ENCODE results near the gene AIG1.

AIG1 gene

DNA sequence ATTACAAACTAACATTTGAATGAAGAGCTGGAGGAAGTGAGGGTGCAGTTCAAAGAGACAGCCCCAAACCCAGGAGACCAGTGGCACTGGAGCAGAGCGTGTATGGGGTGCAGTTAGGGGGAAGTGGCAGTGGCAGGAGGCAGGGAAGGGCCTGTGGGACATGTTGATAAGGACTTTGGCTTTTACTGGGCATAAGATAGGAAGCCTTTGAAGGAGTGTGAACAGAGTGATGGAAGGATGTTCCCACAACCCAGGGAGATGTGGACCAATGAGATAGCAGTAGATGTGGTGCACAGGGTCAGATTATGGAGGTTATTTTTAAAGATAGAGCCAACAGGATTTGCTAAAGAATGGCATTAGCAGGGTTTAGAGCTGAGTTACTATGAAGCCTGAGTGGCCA is 56.4 kb downstream of the AIG1 start:
- TF ChIP-seq, protein P1, sequence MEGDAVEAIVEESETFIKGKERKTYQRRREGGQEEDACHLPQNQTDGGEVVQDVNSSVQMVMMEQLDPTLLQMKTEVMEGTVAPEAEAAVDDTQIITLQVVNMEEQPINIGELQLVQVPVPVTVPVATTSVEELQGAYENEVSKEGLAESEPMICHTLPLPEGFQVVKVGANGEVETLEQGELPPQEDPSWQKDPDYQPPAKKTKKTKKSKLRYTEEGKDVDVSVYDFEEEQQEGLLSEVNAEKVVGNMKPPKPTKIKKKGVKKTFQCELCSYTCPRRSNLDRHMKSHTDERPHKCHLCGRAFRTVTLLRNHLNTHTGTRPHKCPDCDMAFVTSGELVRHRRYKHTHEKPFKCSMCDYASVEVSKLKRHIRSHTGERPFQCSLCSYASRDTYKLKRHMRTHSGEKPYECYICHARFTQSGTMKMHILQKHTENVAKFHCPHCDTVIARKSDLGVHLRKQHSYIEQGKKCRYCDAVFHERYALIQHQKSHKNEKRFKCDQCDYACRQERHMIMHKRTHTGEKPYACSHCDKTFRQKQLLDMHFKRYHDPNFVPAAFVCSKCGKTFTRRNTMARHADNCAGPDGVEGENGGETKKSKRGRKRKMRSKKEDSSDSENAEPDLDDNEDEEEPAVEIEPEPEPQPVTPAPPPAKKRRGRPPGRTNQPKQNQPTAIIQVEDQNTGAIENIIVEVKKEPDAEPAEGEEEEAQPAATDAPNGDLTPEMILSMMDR (IDR thresholded peaks at IDR 0.05; ENCODE audit: control insufficient read depth, insufficient read depth, low read depth, low read length, missing control alignments), result no peak
- no peak overlapping the region for H3K4me3 ChIP-seq (ENCODE audit: control insufficient read depth, low read depth, low read length)
- DNase-seq (ENCODE audit: low read depth), result no peak

DNA sequence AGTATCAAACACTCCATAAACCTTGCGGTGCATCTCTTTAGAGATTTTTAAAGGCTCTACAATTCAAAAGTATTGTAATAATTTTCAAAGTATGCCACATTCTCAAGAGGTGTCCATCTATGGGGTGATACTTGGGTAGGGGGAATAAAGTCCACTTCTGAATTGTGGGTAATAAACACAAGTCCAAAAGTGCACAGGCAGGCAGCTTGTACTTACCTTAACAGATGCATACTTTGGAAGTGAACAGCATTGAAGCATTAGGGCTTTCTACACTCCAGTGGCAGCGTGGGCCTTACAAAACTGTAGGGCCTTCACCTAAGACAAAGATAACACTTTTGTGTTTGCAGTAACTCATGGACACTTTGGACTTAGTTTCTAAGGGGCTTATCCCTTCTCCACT is 58.6 kb downstream of the AIG1 start:
- no peak for DNase-seq (ENCODE audit: low read depth)
- no peak overlapping the region for H3K4me3 ChIP-seq (ENCODE audit: control insufficient read depth, low read depth, low read length)
- TF ChIP-seq, protein P1 (IDR thresholded peaks at IDR 0.05; ENCODE audit: control insufficient read depth, insufficient read depth, low read depth, low read length, missing control alignments), result no peak

DNA sequence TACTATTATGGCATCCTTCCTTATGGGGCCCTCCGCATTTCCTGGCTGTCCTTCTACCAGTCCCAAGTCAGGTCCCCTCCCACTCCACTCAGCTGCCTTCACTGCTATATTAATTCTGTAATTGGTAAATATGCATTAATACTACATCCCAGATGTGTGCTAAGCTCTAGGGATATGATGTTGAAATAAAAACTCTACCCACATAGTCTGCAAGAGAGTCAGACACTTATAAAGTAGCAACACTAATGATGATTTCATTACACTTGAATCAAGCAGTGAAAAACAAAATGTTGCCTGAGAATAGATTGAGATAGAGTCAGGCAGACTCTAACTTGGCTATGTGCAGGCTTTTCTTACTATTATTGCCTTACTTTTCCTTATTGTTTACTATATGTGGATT is 62.4 kb downstream of the AIG1 start:
- no peak overlapping the region for H3K4me3 ChIP-seq (ENCODE audit: control insufficient read depth, low read depth, low read length)
- DNase-seq (ENCODE audit: low read depth), result no peak
- TF ChIP-seq, protein P1 (IDR thresholded peaks at IDR 0.05; ENCODE audit: control insufficient read depth, insufficient read depth, low read depth, low read length, missing control alignments), result no peak

DNA sequence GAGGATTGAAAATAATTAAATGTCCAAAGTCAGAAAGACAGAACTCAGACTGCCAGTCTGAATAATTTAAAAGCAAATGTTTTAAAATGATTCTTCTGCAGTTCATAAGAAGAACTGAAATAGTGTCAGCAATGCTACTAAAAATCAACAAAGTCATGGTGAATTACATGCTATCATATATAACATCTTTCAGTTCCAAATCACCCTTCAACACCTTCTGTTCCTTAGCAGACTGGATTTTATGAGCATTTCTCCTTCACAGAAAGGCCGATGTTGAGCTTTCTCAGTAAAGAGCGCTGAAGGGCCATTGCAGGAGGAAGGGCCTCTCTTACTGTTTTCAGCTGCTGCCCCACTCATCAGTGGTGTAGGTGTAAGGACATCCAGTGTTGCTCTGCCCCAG is 63.3 kb downstream of the AIG1 start:
- DNase-seq (ENCODE audit: low read depth), result no peak
- TF ChIP-seq, protein P1 (IDR thresholded peaks at IDR 0.05; ENCODE audit: control insufficient read depth, insufficient read depth, low read depth, low read length, missing control alignments), result no peak

DNA sequence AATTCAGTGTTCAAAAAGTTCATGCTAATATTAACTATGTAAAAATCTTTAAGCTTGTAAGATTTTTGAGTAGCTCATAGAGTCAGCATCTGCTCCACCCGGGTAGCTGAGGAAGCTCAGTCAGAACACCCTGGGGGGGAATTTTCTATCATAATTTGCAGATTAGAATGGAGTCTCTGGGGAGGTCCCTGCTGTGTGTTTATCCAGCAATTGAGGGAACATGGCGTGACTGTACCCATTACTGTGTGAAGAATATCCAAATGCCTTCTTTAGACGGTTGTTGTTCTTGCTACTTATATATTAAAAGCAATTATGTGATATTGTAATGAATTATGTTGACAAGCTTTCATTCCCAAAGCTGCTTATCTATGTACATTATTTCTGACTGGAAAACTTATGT is 64.8 kb downstream of the AIG1 start:
- DNase-seq (ENCODE audit: low read depth), result no peak

More for the DNA sequence above, 63.3 kb downstream of the AIG1 start:
- no peak overlapping the region for H3K4me3 ChIP-seq (ENCODE audit: control insufficient read depth, low read depth, low read length)

DNA sequence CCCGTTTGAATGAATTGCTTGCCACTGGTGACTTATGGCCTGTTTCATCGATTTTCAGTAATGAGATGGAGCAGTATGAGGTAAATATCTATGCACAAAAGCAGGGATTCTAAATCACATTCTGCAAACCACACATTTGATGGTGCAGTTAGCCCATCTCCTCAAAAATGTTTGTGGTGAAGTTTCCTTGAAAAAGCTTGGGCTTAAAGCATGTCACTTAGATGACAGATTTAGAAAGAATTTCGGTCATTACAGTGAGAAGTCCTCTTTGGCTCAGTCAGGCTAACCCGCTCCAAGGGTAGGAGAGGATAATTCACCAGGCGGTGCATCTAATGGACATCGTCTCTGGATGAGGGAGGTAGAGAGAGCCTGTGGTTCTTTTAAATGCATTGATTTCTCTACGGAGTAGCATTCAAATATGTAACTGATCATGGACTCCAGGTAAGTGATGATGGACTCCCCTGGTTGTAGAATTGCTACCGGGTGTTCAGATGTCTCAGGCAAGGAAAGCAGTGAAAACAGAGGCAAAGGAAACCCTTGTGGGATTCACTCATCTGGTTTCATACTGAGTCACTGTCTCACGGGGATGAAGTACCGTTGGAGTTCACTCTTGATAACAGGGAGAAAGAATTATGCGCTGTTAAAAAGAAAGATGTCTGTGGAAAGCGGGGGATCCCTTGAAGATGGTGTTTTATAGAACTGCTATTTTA is 65.3 kb downstream of the AIG1 start:
- TF ChIP-seq, protein P1 (IDR thresholded peaks at IDR 0.05; ENCODE audit: control insufficient read depth, insufficient read depth, low read depth, low read length, missing control alignments), result no peak
- H3K4me3 ChIP-seq (ENCODE audit: control insufficient read depth, low read depth, low read length), result no peak overlapping the region
- DNase-seq (ENCODE audit: low read depth), result no peak

More for the DNA sequence above, 64.8 kb downstream of the AIG1 start:
- H3K4me3 ChIP-seq (ENCODE audit: control insufficient read depth, low read depth, low read length), result no peak overlapping the region
- TF ChIP-seq, protein P1 (IDR thresholded peaks at IDR 0.05; ENCODE audit: control insufficient read depth, insufficient read depth, low read depth, low read length, missing control alignments), result no peak
